Liver (tissue), 9 donors: Measurements from ENCODE around the gene PTPRN2. TPM values are rescaled to one million over a fixed set of nuclear protein-coding genes. Genes with fewer than 3 reads are reported as not detected.

Experiments
- DNase-seq: peaks from one replicate; pipeline ENCODE4 v3.0.0-alpha.2; 2017; ENCODE audit warnings: low spot score
- H3K27ac ChIP-seq, 2 donors: one replicate each; pipeline ENCODE4 v1.7.0; 2013; ENCODE audit warnings: inconsistent platforms in 2 of 2, low read length in 2 of 2, control low read depth in 1 of 2, low read depth in 1 of 2, mild to moderate bottlenecking in 1 of 2
- H3K27me3 ChIP-seq, 4 donors: one replicate each; pipeline versions ENCODE4 v1.6.1 to v1.7.0; 2013; ENCODE audit warnings: low read length in 3 of 4, inconsistent platforms in 1 of 4, mild to moderate bottlenecking in 1 of 4, moderate library complexity in 1 of 4; ENCODE audit not compliant: control insufficient read depth in 4 of 4, insufficient read depth in 4 of 4
- H3K36me3 ChIP-seq, 4 donors: one replicate each; pipeline versions ENCODE4 v1.6.1 to v1.7.0; 2013; ENCODE audit warnings: low read length in 3 of 4, mild to moderate bottlenecking in 3 of 4, low read depth in 1 of 4, moderate library complexity in 1 of 4; ENCODE audit not compliant: control insufficient read depth in 4 of 4, insufficient read depth in 3 of 4
- H3K4me1 ChIP-seq, 4 donors: one replicate each; pipeline versions ENCODE4 v1.6.1 to v1.7.0; 2013; ENCODE audit warnings: low read length in 3 of 4, mild to moderate bottlenecking in 3 of 4, moderate library complexity in 1 of 4; ENCODE audit not compliant: control insufficient read depth in 4 of 4, insufficient read depth in 4 of 4
- H3K4me3 ChIP-seq, 3 donors: one replicate each; pipeline versions ENCODE4 v1.6.1 to v1.7.0; 2013; ENCODE audit warnings: low read length in 3 of 3, control low read depth in 1 of 3, low read depth in 1 of 3, mild to moderate bottlenecking in 1 of 3
- H3K9ac ChIP-seq, 2 donors: one replicate each; pipeline ENCODE4 v1.7.0; 2013; ENCODE audit warnings: low read length in 2 of 2, mild to moderate bottlenecking in 2 of 2, moderate library complexity in 2 of 2, control low read depth in 1 of 2, low read depth in 1 of 2
- H3K9me3 ChIP-seq, 4 donors: one replicate each; pipeline versions ENCODE4 v1.6.1 to v1.7.0; 2013; ENCODE audit warnings: low read length in 3 of 4; ENCODE audit not compliant: control insufficient read depth in 4 of 4
- GABPA ChIP-seq, 2 donors: IDR thresholded peaks in 1 of 2; conservative IDR thresholded peaks in 1 of 2; 2 replicates each; pipeline ENCODE4 v1.6.1; 2016; ENCODE audit warnings: antibody characterized with exemption in 2 of 2, mild to moderate bottlenecking in 1 of 2, moderate library complexity in 1 of 2
- HNF4A ChIP-seq, 2 donors: conservative IDR thresholded peaks; 2 replicates each; pipeline ENCODE4 v1.6.1; 2016; ENCODE audit warnings: antibody characterized with exemption in 2 of 2, mild to moderate bottlenecking in 2 of 2
- HNF4G ChIP-seq: IDR thresholded peaks from 2 replicates; pipeline ENCODE4 v1.6.1; 2016; ENCODE audit warnings: antibody characterized with exemption
- JUND ChIP-seq, 2 donors: IDR thresholded peaks; 2 replicates each; pipeline ENCODE4 v1.6.1; 2016; ENCODE audit warnings: antibody characterized with exemption in 2 of 2
- NR2F2 ChIP-seq: IDR thresholded peaks from 2 replicates; pipeline ENCODE4 v1.6.1; 2016; ENCODE audit warnings: antibody characterized with exemption
- RAD21 ChIP-seq, 2 donors: IDR thresholded peaks; 2 replicates each; pipeline ENCODE4 v1.6.1; 2016; ENCODE audit warnings: antibody characterized with exemption in 2 of 2, mild to moderate bottlenecking in 2 of 2
- SP1 ChIP-seq: IDR thresholded peaks from 2 replicates; pipeline ENCODE4 v1.6.1; 2018; ENCODE audit warnings: antibody characterized with exemption, mild to moderate bottlenecking
- YY1 ChIP-seq: IDR thresholded peaks from 2 replicates; pipeline ENCODE4 v1.6.1; 2016; ENCODE audit warnings: antibody characterized with exemption, mild to moderate bottlenecking
- WGBS: extraction: QIAGEN DNeasy Blood & Tissue Kit; methylation state at CpG from one replicate; pipeline ENCODE4 v1.1.7; 2013; 5-methylcytosine and 5-hydroxymethylcytosine counted together
- polyA plus RNA-seq, 2 donors: library from polyadenylated mRNA; stranded (reverse) in 1 of 2; unstranded in 1 of 2; fragments of 200-250 nt in 1 of 2; fragments of >200 nt in 1 of 2; fragmentation: Nextera tagmentation in 1 of 2; extraction: Ambion mirVana in 1 of 2; gene quantifications; one replicate each; pipeline versions ENCODE4 v1.2.1 to v1.2.3, GENCODE V29; 2013 to 2015
- total RNA-seq, 2 donors: library from RNA; depleted of rRNA; stranded (reverse); fragments of >200 nt; gene quantifications; one replicate each; pipeline ENCODE4 v1.2.3, GENCODE V29; 2014
- TF ChIP-seq, protein P1 (sequence below): IDR thresholded peaks from 2 replicates; pipeline ENCODE4 v1.6.1; 2016; ENCODE audit warnings: antibody characterized with exemption
- TF ChIP-seq, protein P2 (sequence below): IDR thresholded peaks from 2 replicates; pipeline ENCODE4 v1.6.1; 2016; ENCODE audit warnings: antibody characterized with exemption, mild to moderate bottlenecking
- TF ChIP-seq, protein P3 (sequence below): IDR thresholded peaks from 2 replicates; pipeline ENCODE4 v1.6.1; 2016; ENCODE audit warnings: antibody characterized with exemption
- donor health status: healthy.
- donor health status: healthy.
- donor health status: healthy.
- donor health status: healthy.
- donor health status: healthy.

The PTPRN2 gene
- total and polyA plus RNA-seq, 4 donors = 0.75 to 1.9 (median 1.1) TPM

DNA sequence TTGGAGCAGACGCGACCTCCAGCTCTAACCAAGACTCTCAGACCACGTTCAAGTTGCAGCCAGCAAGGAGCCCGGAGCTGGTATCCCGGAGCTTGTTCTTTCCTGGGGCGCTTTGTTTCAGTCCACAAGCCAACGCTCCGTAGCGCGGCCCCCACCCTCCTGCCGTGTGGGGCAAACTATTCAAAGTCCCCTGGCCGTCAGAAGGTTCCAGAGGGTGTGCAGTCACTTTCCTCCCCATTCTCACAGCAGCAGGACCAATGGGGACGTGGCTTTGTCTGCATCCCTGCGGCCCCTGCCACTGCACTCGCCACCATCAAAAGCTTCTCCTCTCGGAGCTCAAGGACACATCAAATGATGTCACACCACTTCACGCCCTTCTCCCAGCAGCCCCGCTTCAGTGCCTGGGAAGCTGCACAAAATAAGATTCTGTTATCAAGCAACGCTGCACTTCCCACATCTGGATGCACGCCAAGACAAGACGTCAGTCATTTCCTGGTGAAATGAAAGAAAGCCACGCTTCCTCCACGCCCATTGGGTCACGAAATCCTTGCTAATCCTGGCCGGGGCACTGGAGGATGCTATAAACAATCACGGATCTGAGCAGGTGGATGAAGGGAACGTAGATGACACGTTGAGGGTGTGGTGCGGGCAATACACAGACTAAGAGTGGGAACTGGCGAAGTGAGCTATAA lies 348.2 kb downstream of the PTPRN2 start:
- Histone ChIP-seq H3K9ac (no peak overlapping the region), H3K4me3 (no peak overlapping the region), H3K4me1 (no peaks in the 10 kb centered on the region), H3K27me3 (no peaks in the 10 kb centered on the region), H3K36me3 (no peaks in the 10 kb centered on the region), H3K9me3 (peaks cover 0 to 4% (median under 1%) of the 10 kb centered on the region in 4 donors), H3K27ac (no peak overlapping the region)
- peak; percentile 26 for DNase-seq
- WGBS = 68% methylated on average over 30 of the region's 30 CpGs
- TF ChIP-seq RAD21 (IDR thresholded peaks at IDR 0.05) (no peak), HNF4A (conservative IDR thresholded peaks at IDR 0.05) (no peak), NR2F2 (no peak), SP1 (no peak), HNF4G (no peak), GABPA (IDR thresholded peaks at IDR 0.05 in 1 of 2, conservative IDR thresholded peaks at IDR 0.05 in 1 of 2) (no peak), YY1 (no peak), JUND (IDR thresholded peaks at IDR 0.05) (no peak)
- TF ChIP-seq, protein P1, sequence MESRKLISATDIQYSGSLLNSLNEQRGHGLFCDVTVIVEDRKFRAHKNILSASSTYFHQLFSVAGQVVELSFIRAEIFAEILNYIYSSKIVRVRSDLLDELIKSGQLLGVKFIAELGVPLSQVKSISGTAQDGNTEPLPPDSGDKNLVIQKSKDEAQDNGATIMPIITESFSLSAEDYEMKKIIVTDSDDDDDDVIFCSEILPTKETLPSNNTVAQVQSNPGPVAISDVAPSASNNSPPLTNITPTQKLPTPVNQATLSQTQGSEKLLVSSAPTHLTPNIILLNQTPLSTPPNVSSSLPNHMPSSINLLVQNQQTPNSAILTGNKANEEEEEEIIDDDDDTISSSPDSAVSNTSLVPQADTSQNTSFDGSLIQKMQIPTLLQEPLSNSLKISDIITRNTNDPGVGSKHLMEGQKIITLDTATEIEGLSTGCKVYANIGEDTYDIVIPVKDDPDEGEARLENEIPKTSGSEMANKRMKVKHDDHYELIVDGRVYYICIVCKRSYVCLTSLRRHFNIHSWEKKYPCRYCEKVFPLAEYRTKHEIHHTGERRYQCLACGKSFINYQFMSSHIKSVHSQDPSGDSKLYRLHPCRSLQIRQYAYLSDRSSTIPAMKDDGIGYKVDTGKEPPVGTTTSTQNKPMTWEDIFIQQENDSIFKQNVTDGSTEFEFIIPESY = no peak
- TF ChIP-seq, protein P2, sequence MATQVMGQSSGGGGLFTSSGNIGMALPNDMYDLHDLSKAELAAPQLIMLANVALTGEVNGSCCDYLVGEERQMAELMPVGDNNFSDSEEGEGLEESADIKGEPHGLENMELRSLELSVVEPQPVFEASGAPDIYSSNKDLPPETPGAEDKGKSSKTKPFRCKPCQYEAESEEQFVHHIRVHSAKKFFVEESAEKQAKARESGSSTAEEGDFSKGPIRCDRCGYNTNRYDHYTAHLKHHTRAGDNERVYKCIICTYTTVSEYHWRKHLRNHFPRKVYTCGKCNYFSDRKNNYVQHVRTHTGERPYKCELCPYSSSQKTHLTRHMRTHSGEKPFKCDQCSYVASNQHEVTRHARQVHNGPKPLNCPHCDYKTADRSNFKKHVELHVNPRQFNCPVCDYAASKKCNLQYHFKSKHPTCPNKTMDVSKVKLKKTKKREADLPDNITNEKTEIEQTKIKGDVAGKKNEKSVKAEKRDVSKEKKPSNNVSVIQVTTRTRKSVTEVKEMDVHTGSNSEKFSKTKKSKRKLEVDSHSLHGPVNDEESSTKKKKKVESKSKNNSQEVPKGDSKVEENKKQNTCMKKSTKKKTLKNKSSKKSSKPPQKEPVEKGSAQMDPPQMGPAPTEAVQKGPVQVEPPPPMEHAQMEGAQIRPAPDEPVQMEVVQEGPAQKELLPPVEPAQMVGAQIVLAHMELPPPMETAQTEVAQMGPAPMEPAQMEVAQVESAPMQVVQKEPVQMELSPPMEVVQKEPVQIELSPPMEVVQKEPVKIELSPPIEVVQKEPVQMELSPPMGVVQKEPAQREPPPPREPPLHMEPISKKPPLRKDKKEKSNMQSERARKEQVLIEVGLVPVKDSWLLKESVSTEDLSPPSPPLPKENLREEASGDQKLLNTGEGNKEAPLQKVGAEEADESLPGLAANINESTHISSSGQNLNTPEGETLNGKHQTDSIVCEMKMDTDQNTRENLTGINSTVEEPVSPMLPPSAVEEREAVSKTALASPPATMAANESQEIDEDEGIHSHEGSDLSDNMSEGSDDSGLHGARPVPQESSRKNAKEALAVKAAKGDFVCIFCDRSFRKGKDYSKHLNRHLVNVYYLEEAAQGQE = no peak

DNA sequence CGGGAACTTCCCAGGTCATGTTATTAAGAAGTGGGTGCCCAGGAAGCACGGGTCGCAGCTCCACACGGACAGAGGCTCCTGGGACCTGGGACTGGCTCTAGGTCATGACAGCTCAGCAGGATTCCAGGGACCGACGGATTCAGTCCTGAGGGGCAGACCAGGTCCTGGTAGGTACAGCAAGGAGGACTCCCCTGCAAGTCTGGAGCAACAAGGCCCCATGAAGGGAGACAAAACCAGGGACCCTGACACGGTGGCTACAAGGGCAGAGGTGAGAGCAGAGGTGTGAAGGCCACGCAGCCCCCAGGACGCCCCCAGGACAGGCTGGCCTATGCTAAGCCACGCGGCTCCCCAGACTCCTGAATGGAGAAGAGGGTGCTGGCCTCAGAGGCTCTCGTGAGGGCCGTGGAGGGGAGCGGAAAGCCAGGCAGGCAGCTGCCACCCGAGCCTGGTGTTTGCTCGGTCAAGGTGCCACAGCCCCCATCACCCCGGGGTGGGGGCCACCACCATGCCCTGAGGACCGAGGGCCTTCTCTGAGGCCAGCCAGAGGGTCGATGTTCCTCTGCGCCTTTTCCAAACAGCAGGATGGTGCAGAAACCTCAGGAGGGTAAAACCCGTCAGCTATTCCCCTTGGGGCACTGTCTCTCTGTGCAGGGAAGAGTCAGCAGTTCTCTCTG lies 348.9 kb downstream of the PTPRN2 start:
- DNase-seq = no peak
- Histone ChIP-seq H3K27me3 (no peaks in the 10 kb centered on the region), H3K4me1 (no peaks in the 10 kb centered on the region), H3K9me3 (peaks cover 0 to 4% (median under 1%) of the 10 kb centered on the region in 4 donors), H3K27ac (no peak overlapping the region), H3K36me3 (no peaks in the 10 kb centered on the region), H3K9ac (no peak overlapping the region), H3K4me3 (no peak overlapping the region)
- 81% methylated on average over 21 of the region's 21 CpGs for WGBS
- TF ChIP-seq, protein P3, sequence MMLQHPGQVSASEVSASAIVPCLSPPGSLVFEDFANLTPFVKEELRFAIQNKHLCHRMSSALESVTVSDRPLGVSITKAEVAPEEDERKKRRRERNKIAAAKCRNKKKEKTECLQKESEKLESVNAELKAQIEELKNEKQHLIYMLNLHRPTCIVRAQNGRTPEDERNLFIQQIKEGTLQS = no peak
- no peak for TF ChIP-seq HNF4G
- no peak for TF ChIP-seq HNF4A (conservative IDR thresholded peaks at IDR 0.05)
- TF ChIP-seq GABPA (IDR thresholded peaks at IDR 0.05 in 1 of 2, conservative IDR thresholded peaks at IDR 0.05 in 1 of 2) = no peak
- TF ChIP-seq, protein P2 = no peak
